ENCODE data around the gene MUC7. TPM values are rescaled to one million over a fixed set of nuclear protein-coding genes. Genes with fewer than 3 reads are reported as not detected.
"Not testable (repeated sequence)": the region's sequence is repeated elsewhere in the genome, so short reads cannot be mapped to it uniquely, and the experiment has no call there.

Gene MUC7
- 0.69 TPM in 2 replicates for total RNA-seq (2014; rRNA removed; shearing (Covaris generic))
- polyA plus RNA-seq (2015; cell fraction: cytosol; rRNA removed), result 5.7 and 8.0 TPM in 2 replicates
- 3.4 and 21.8 TPM in 2 replicates for polyA plus RNA-seq (2015; cell fraction: nucleus; rRNA removed)

DNA sequence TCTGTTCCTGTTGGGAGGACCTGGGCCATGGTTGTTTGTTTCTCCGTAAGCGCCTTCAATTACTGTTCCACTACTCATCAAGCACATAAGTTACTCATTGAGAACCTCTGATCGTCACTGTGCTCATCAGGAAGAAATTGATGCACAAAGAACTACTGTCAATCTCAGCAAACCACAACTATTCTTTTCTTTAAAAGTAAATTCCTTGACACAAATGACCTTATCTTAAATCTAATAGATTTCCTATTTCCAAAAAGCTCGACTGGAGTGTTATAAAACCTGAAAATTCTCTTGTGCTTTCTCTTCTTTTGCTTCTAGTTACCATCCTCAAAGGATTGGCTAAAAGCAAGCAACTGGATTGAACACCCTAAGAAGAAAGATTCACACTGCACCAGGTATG, at the start of gene MUC7:
TSS of gene MUC7 (plus strand) at position 301 of the 400 bp plus-strand sequence. CDS start 1,825 bp downstream, outside the sequence.
- in situ Hi-C loops (cut with HindIII; ENCODE audit: low pct_unique_long_range_greater_than_20kb, low sequenced_read_pairs), result no loop called here
- no peak for DNase-seq (ENCODE audit: low read depth, low spot score)

GRCh38 chr4:70425306-70425705, 46.7 kb upstream of the MUC7 start:
- in situ Hi-C loops (cut with HindIII; ENCODE audit: low pct_unique_long_range_greater_than_20kb, low sequenced_read_pairs), result no loop called here
- no peak for DNase-seq (ENCODE audit: low read depth, low spot score)

GRCh38 chr4:70426789-70427188, 45.2 kb upstream of the MUC7 start:
- DNase-seq (ENCODE audit: low read depth, low spot score), result no peak
- in situ Hi-C loops (cut with HindIII; ENCODE audit: low pct_unique_long_range_greater_than_20kb, low sequenced_read_pairs), result no loop called here

GRCh38 chr4:70437197-70437596, 34.8 kb upstream of the MUC7 start:
- in situ Hi-C loops (cut with HindIII; ENCODE audit: low pct_unique_long_range_greater_than_20kb, low sequenced_read_pairs), result no loop called here
- no peak for DNase-seq (ENCODE audit: low read depth, low spot score)

- DNase-seq (ENCODE audit: low read depth, low spot score), result no peak
- in situ Hi-C loops (cut with HindIII; ENCODE audit: low pct_unique_long_range_greater_than_20kb, low sequenced_read_pairs), result no loop called here
Measured at GRCh38 chr4:70442474-70442873, 29.5 kb upstream of the MUC7 start.

DNA sequence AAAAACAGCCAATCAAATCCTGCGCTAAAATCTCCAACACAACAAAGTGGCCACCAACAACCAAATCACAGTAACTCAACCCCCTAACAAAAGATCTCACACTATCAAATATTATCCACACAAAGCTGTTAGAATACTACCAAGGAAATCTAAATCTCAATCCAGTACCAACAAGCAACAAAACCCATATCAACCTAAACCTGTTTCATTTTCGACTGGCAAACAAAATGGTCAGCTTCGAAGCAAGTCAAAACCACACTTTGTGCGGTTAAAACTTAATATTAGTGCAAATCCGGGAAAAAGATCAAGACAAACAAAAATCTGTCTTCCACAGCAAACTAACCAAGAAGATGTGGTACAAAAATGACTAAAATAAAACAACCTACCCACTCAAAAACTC, 28.7 kb upstream of the MUC7 start:
- DNase-seq (ENCODE audit: low read depth, low spot score), result no peak
- in situ Hi-C loops (cut with HindIII; ENCODE audit: low pct_unique_long_range_greater_than_20kb, low sequenced_read_pairs), result no loop called here

GRCh38 chr4:70449220-70449619, 22.8 kb upstream of the MUC7 start:
- DNase-seq (ENCODE audit: low read depth, low spot score), result no peak
- in situ Hi-C loops (cut with HindIII; ENCODE audit: low pct_unique_long_range_greater_than_20kb, low sequenced_read_pairs), result no loop called here

- in situ Hi-C loops (cut with HindIII; ENCODE audit: low pct_unique_long_range_greater_than_20kb, low sequenced_read_pairs), result no loop called here
- no peak for DNase-seq (ENCODE audit: low read depth, low spot score)
Measured at GRCh38 chr4:70452946-70453345, 19.1 kb upstream of the MUC7 start.

DNA sequence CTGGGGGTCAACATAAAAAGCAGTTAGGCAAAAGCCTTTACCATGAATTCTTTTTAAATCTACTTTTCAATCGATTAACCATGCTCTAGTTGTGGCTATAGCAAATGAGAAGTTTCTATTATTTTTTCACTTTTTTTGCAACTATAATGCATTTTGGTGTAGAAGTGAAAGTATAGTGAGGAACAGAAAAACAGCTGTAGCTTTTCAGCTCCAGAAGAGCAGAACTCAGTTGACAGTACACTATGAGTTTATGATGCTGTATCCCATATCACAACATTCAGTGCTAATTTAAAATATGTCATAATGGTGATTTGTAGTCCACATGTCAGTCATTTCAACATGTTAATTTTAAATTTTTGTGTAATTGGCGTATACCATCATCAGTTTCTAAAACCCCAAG, 8.7 kb upstream of the MUC7 start:
- in situ Hi-C loops (cut with HindIII; ENCODE audit: low pct_unique_long_range_greater_than_20kb, low sequenced_read_pairs), result no loop called here
- DNase-seq (ENCODE audit: low read depth, low spot score), result no peak

GRCh38 chr4:70473679-70474078, 1.7 kb downstream of the MUC7 start:
- in situ Hi-C loops (cut with HindIII; ENCODE audit: low pct_unique_long_range_greater_than_20kb, low sequenced_read_pairs), result no loop called here
- no peak for DNase-seq (ENCODE audit: low read depth, low spot score)

DNA sequence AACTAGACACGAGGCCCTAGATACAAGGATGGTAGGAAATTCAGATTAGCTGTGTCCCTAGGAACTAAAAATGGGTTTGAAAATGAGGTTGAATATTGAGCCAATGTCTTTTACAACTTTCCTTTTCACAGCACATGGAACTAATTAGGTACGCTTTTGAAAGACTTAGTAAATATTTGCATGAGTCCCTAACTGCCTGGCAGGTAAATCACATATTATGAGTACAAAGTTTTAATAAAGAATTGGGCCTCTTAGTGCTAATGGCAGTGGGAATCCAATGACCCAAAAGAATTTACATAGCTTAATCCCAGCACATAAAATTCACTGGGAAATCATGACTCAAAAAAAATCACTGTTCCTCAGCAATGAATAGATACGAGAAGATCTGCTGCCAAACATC, 16.8 kb downstream of the MUC7 start:
- in situ Hi-C loops (cut with HindIII; ENCODE audit: low pct_unique_long_range_greater_than_20kb, low sequenced_read_pairs), result no loop called here
- no peak for DNase-seq (ENCODE audit: low read depth, low spot score)

DNA sequence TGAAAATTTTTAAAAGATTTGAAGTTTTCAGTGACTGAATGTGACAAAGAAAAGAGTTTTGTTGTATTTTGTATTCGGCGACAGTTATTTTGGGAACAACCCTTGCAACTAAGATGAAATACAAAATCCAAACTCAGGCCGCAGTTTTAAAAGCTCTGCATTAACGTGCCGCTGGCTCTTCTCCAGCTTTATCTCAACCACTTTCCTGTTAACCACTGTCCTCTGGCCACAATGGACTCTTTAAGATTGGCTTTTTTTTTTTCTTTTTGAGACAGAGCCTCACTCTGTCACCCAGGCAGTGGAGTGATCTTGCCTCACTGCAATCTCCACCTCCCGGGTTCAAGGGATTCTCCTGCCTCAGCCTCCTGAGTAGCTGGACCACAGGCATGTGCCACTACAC, 24.2 kb downstream of the MUC7 start:
- in situ Hi-C loops (cut with HindIII; ENCODE audit: low pct_unique_long_range_greater_than_20kb, low sequenced_read_pairs), result no loop called here
- DNase-seq (ENCODE audit: low read depth, low spot score), result peak; percentile 77

DNA sequence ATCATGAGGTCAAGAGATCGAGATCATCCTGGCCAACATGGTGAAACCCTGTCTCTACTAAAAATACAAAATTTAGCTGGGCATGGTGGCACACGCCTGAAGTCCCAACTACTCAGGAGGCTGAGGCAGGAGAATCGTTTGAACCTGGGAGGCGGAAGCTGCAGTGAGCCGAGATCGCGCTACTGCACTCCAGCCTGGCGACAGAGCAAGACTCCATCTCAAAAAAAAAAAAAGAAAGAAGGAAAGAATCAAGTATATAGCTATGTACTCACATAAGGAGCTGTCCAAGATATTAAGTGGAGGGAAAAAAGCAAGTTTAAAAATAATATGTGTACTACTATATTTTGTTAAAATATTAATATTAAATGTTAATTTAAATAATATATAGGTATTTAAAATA, 29.8 kb downstream of the MUC7 start:
- DNase-seq (ENCODE audit: low read depth, low spot score); in situ Hi-C loops (cut with HindIII; ENCODE audit: low pct_unique_long_range_greater_than_20kb, low sequenced_read_pairs): not testable (repeated sequence)

GRCh38 chr4:70504733-70505132, 32.7 kb downstream of the MUC7 start:
- in situ Hi-C loops (cut with HindIII; ENCODE audit: low pct_unique_long_range_greater_than_20kb, low sequenced_read_pairs), result no loop called here
- no peak for DNase-seq (ENCODE audit: low read depth, low spot score)

DNA sequence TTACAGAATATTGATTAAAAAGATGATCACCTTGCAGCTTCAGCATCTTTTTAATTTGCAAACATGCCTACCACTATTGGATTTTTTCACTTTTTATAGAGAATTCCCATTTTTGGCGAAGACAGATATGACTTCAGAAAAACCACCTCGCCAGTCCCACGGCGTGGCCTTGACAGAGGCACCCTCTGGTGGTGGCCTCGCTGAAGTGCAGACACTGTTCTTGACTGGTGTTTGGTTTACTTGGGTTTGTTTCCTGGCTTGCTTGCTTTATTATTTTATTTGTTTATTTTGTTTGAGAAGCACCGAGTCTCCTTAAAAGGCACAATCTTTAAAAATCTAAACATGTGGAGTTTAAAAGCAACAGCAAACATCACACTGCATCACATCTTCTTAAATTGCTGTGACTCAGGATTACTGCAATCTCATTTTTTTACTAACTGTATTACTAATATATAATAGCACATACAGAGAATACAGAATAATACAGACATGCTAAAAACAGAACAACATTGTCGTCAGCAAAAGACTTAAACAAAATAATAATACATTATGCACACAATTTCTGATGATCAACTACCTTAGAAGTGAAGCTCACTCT, 33.3 kb downstream of the MUC7 start:
- DNase-seq (ENCODE audit: low read depth, low spot score), result peak; percentile 59
- in situ Hi-C loops (cut with HindIII; ENCODE audit: low pct_unique_long_range_greater_than_20kb, low sequenced_read_pairs), result no loop called here

DNA sequence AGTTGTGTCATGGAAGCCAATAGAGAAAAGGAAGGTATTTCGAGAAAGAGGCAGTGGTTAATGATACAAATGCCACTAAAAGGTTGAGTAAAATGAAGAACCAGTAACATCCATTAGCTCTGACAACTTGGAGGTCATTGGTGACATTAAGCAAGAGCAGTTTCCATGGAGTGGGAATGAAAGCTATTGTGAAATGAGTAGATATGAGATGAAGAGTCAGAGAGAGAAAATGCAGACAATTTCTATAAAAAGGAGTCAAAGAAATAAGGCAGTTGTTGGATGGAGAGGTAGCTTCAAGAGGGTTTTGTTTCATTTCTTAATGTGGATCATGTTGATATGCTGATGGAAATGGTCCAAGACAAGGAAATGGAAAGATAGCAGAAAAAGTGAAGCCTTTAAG, 36.8 kb downstream of the MUC7 start:
- in situ Hi-C loops (cut with HindIII; ENCODE audit: low pct_unique_long_range_greater_than_20kb, low sequenced_read_pairs), result no loop called here
- DNase-seq (ENCODE audit: low read depth, low spot score), result no peak

GRCh38 chr4:70511365-70511764, 39.4 kb downstream of the MUC7 start:
- in situ Hi-C loops (cut with HindIII; ENCODE audit: low pct_unique_long_range_greater_than_20kb, low sequenced_read_pairs), result no loop called here
- DNase-seq (ENCODE audit: low read depth, low spot score), result peak; percentile 7

DNA sequence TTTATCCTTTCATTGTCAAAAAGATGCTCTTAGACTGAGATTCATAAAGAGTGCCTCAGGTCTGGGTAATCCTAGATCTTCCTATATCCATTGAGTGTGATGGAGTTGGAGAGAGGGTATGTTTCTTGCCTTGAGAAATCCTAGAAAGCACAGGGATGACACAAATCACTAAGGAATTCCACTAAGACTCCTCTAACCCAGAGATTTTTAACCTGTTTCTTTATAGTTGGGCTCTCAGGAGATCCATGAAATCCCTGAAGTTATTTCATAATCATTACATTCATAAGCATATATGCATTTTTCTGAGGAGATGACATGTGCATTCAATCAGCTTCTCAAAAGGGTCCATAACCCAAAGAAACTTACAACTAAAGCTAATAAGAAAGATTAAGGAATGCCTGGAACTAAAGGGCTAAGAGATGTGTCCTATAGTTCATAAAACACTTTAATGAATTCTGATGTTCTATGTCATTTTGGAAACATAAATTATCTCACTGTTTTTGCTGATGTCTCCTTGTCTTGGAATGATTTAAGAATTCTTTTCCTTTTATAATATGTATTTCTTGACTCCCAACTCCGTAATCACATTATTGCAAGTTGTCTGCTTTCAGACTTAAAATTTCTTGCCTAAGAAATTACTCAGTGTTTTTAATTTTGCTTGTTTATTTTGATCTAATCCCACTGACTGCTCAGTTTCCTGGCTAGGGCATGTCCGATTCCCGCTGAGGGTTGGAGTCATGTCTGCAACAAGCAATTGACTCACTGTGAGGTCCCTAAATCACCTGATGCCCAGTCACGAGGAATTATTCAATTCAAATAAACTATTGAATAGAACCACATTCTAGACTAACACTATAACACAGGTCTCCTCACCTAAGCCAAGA, 43.6 kb downstream of the MUC7 start:
- DNase-seq (ENCODE audit: low read depth, low spot score), result no peak
- in situ Hi-C loops (cut with HindIII; ENCODE audit: low pct_unique_long_range_greater_than_20kb, low sequenced_read_pairs), result no loop called here

GRCh38 chr4:70518269-70518668, 46.3 kb downstream of the MUC7 start, which contains the start of gene AMTN:
Gene AMTN (plus strand): TSS chr4:70518569. CDS start chr4:70518778, 209 bp downstream.
- DNase-seq (ENCODE audit: low read depth, low spot score), result no peak
- in situ Hi-C loops (cut with HindIII; ENCODE audit: low pct_unique_long_range_greater_than_20kb, low sequenced_read_pairs), result no loop called here

All from SK-MEL-5 (cell line).